HepG2 (cell line): ENCODE results near the gene CKAP5. TPM values are rescaled to one million over a fixed set of nuclear protein-coding genes. Genes with fewer than 3 reads are reported as not detected.

Experiments used
- MXD4 ChIP-seq: IDR thresholded peaks from 2 replicates; pipeline ENCODE4 v1.6.1; 2016; ENCODE audit warnings: mild to moderate bottlenecking, missing biosample characterization, missing genetic modification reagents
- PHF8 ChIP-seq: sonication (generic); formaldehyde crosslinking; IDR thresholded peaks from 2 replicates; pipeline ENCODE4 v1.5.0; 2020; ENCODE audit warnings: missing genetic modification reagents
- PPARG ChIP-seq: conservative IDR thresholded peaks from 2 replicates; pipeline ENCODE4 v1.6.1; 2016; ENCODE audit warnings: missing biosample characterization, missing genetic modification reagents
- PRMT3 ChIP-seq: sonication (generic); formaldehyde crosslinking; IDR thresholded peaks from 2 replicates; pipeline ENCODE4 v1.8.1; 2022; ENCODE audit warnings: low read depth, mild to moderate bottlenecking, moderate library complexity, missing genetic modification reagents, borderline replicate concordance
- RXRB ChIP-seq: IDR thresholded peaks from 2 replicates; pipeline ENCODE4 v1.6.1; 2016; ENCODE audit warnings: borderline replicate concordance, missing genetic modification reagents, missing compliant biosample characterization
- SMARCC2 ChIP-seq: fragments of 450-650 bp; IDR thresholded peaks from 2 replicates; pipeline ENCODE4 v1.6.1; 2017; ENCODE audit warnings: antibody characterized with exemption, mild to moderate bottlenecking
- SRY ChIP-seq: sonication (generic); formaldehyde crosslinking; IDR thresholded peaks from 2 replicates; pipeline ENCODE4 v1.8.0; 2022; ENCODE audit warnings: mild to moderate bottlenecking, missing genetic modification reagents
- STAT6 ChIP-seq: sonication (generic); formaldehyde crosslinking; IDR thresholded peaks from 2 replicates; pipeline ENCODE4 v1.4.0; 2020; ENCODE audit warnings: missing genetic modification reagents, mild to moderate bottlenecking, borderline replicate concordance
- ZNF251 ChIP-seq: sonication (generic); formaldehyde crosslinking; IDR thresholded peaks from 2 replicates; pipeline ENCODE4 v1.9.0; 2021; ENCODE audit warnings: mild to moderate bottlenecking, missing genetic modification reagents
- ZNF335 ChIP-seq: sonication (generic); formaldehyde crosslinking; IDR thresholded peaks from 2 replicates; pipeline ENCODE4 v1.4.0; 2020; ENCODE audit warnings: missing genetic modification reagents
- ZNF350 ChIP-seq: sonication (generic); formaldehyde crosslinking; IDR thresholded peaks from 2 replicates; pipeline ENCODE4 v1.4.0; 2020; ENCODE audit warnings: mild to moderate bottlenecking, low read depth, missing genetic modification reagents, borderline replicate concordance
- ZNF646 ChIP-seq: sonication (generic); formaldehyde crosslinking; IDR thresholded peaks from 2 replicates; pipeline ENCODE4 v1.9.0; 2021; ENCODE audit warnings: mild to moderate bottlenecking, missing genetic modification reagents
- ZNF652 ChIP-seq: IDR thresholded peaks from 2 replicates; pipeline ENCODE4 v1.6.1; 2016; ENCODE audit warnings: low read depth, borderline replicate concordance
- ZNF780A ChIP-seq: sonication (generic); formaldehyde crosslinking; IDR thresholded peaks from 2 replicates; pipeline ENCODE4 v1.8.0; 2022; ENCODE audit warnings: mild to moderate bottlenecking, missing genetic modification reagents, moderate library complexity
- ZNF816 ChIP-seq: sonication (generic); formaldehyde crosslinking; IDR thresholded peaks from 2 replicates; pipeline ENCODE4 v1.8.0; 2022; ENCODE audit warnings: missing genetic modification reagents, mild to moderate bottlenecking, borderline replicate concordance
- polyA plus RNA-seq, 8 experiments: library from polyadenylated mRNA; depleted of rRNA in 3 of 8; stranded (reverse) in 7 of 8; unstranded in 1 of 8; fragments of >200 nt; fragmentation: Illumina TruSeq in 4 of 8; extraction: Trizol in 4 of 8; gene quantifications; 2 replicates each; pipeline versions ENCODE4 v1.2.1 to v1.2.3, GENCODE V29; 2011 to 2016; ENCODE audit warnings: low read depth in 4 of 8, missing spikeins in 1 of 8, mixed read lengths in 1 of 8; ENCODE audit not compliant: insufficient read depth in 1 of 8
- total RNA-seq, 5 experiments: library from RNA; depleted of rRNA; stranded (reverse); fragments of >200 nt; fragmentation: Illumina TruSeq; extraction: Trizol; gene quantifications; 2 replicates each; pipeline ENCODE4 v1.2.3, GENCODE V29; 2016; ENCODE audit warnings: low read depth in 1 of 5
- TF ChIP-seq, protein P1 (sequence below): sonication (generic); formaldehyde crosslinking; IDR thresholded peaks from 2 replicates; pipeline ENCODE4 v1.4.0; 2020; ENCODE audit warnings: mild to moderate bottlenecking, low read depth, missing genetic modification reagents
- TF ChIP-seq, protein P2 (sequence below): sonication (generic); formaldehyde crosslinking; conservative IDR thresholded peaks from 2 replicates; pipeline ENCODE4 v1.8.1; 2023; ENCODE audit warnings: missing genetic modification reagents
- TF ChIP-seq, protein P3 (sequence below): sonication (generic); formaldehyde crosslinking; IDR thresholded peaks from 2 replicates; pipeline ENCODE4 v1.4.0; 2020; ENCODE audit warnings: missing genetic modification reagents, low read depth, mild to moderate bottlenecking, borderline replicate concordance

CKAP5 gene
- total and polyA plus RNA-seq, 2 of the 13 experiments (the other 11 are each of a cell fraction or from before 2014, with no cell fraction given) = 79.2 to 103 TPM

DNA sequence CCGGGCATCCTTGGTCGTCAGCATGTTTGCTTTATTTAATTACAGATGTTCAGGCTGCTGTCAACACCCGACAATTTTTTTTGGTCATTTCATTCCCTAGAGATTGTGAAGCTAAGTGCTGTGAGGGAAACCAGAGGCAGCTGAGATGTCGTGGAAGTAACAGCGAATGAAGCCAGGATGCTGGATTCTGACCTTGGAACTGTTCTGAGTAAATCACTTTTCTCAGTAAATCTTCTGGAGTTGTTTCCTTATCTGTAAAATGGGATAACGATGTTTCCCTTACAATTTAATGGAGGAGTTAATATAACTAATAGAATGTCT is 390 bp upstream of the CKAP5 start (continued):
- TF ChIP-seq ZNF646 (CRISPR knock-in tag) (no peak), SRY (CRISPR knock-in tag) (no peak), ZNF350 (CRISPR knock-in tag) (no peak), SMARCC2 (no peak), ZNF335 (CRISPR knock-in tag) (no peak), STAT6 (0 out of 2 replicates have a peak, but pooled peaks have one; percentile 20), ZNF780A (no peak), ZNF816 (CRISPR knock-in tag) (peak; percentile 18; the same call in 1 of the 2 replicates), PPARG (CRISPR knock-in tag) (0 out of 2 replicates have a peak, but pooled peaks have one; percentile 2), MXD4 (CRISPR knock-in tag) (no peak), PHF8 (CRISPR knock-in tag) (no peak), ZNF652 (CRISPR knock-in tag) (no peak), ZNF251 (CRISPR knock-in tag) (no peak), PRMT3 (CRISPR knock-in tag) (no peak), RXRB (CRISPR knock-in tag) (no peak)
- TF ChIP-seq, protein P1, sequence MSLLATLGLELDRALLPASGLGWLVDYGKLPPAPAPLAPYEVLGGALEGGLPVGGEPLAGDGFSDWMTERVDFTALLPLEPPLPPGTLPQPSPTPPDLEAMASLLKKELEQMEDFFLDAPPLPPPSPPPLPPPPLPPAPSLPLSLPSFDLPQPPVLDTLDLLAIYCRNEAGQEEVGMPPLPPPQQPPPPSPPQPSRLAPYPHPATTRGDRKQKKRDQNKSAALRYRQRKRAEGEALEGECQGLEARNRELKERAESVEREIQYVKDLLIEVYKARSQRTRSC (CRISPR knock-in tag) = no peak
- TF ChIP-seq, protein P2, sequence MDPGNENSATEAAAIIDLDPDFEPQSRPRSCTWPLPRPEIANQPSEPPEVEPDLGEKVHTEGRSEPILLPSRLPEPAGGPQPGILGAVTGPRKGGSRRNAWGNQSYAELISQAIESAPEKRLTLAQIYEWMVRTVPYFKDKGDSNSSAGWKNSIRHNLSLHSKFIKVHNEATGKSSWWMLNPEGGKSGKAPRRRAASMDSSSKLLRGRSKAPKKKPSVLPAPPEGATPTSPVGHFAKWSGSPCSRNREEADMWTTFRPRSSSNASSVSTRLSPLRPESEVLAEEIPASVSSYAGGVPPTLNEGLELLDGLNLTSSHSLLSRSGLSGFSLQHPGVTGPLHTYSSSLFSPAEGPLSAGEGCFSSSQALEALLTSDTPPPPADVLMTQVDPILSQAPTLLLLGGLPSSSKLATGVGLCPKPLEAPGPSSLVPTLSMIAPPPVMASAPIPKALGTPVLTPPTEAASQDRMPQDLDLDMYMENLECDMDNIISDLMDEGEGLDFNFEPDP (CRISPR knock-in tag) = 0 out of 2 replicates have a peak, but pooled peaks have one; percentile 18
- TF ChIP-seq, protein P3, sequence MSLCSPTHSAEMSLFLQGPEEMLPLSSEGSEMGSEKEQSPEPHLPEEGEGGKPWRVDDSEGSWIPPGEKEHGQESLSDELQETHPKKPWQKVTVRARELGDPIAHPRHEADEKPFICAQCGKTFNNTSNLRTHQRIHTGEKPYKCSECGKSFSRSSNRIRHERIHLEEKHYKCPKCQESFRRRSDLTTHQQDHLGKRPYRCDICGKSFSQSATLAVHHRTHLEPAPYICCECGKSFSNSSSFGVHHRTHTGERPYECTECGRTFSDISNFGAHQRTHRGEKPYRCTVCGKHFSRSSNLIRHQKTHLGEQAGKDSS = no peak
